PFSK-1 (cell line): Measurements from ENCODE around the gene BICDL1.

ENCODE experiments used
- POLR2AphosphoS5 ChIP-seq: IDR thresholded peaks from 2 replicates; pipeline ENCODE4 v1.6.1; 2012; ENCODE audit warnings: low read depth, mild to moderate bottlenecking, control low read depth, low read length, moderate library complexity
- SIN3A ChIP-seq: IDR thresholded peaks from 2 replicates; pipeline ENCODE4 v1.6.1; 2012; ENCODE audit warnings: mild to moderate bottlenecking, low read length, moderate library complexity, borderline replicate concordance; ENCODE audit not compliant: insufficient read depth
- TAF1 ChIP-seq: IDR thresholded peaks from 2 replicates; pipeline ENCODE4 v1.6.1; 2012; ENCODE audit warnings: low read length, control low read depth, borderline replicate concordance; ENCODE audit not compliant: insufficient read depth
- TF ChIP-seq, protein P1 (sequence below), 2 experiments: IDR thresholded peaks; 2 replicates each; pipeline versions ENCODE4 v1.6.1 to v1.8.0; 2011 to 2012; ENCODE audit warnings: low read depth in 2 of 2, low read length in 2 of 2, control low read depth in 1 of 2, inconsistent platforms in 1 of 2, mild to moderate bottlenecking in 1 of 2, moderate library complexity in 1 of 2; ENCODE audit not compliant: insufficient read depth in 1 of 2

DNA sequence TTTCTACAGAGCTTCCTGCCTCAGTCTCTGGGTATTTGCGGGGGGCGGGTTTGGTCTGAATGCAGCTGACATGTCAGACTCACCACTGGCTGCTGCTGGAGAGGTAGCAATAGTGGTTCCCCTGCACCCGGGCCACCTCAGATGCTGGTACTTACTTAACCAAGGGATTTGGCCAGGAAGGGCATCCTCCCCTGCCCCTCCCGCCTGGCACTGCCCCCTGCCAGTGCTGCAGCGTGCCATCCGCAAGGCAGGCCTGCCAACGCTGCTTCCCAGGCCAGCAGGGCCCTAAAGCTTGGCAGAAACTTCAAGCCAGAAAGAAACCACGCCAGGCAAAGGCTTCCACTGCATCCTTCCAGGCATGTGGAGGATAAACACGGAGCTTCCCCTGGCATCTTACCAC lies 105.4 kb downstream of the BICDL1 start:
- TF ChIP-seq, protein P1, sequence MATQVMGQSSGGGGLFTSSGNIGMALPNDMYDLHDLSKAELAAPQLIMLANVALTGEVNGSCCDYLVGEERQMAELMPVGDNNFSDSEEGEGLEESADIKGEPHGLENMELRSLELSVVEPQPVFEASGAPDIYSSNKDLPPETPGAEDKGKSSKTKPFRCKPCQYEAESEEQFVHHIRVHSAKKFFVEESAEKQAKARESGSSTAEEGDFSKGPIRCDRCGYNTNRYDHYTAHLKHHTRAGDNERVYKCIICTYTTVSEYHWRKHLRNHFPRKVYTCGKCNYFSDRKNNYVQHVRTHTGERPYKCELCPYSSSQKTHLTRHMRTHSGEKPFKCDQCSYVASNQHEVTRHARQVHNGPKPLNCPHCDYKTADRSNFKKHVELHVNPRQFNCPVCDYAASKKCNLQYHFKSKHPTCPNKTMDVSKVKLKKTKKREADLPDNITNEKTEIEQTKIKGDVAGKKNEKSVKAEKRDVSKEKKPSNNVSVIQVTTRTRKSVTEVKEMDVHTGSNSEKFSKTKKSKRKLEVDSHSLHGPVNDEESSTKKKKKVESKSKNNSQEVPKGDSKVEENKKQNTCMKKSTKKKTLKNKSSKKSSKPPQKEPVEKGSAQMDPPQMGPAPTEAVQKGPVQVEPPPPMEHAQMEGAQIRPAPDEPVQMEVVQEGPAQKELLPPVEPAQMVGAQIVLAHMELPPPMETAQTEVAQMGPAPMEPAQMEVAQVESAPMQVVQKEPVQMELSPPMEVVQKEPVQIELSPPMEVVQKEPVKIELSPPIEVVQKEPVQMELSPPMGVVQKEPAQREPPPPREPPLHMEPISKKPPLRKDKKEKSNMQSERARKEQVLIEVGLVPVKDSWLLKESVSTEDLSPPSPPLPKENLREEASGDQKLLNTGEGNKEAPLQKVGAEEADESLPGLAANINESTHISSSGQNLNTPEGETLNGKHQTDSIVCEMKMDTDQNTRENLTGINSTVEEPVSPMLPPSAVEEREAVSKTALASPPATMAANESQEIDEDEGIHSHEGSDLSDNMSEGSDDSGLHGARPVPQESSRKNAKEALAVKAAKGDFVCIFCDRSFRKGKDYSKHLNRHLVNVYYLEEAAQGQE (IDR thresholded peaks at IDR 0.05; ENCODE audit: insufficient read depth in 1 of 2, low read depth in 2 of 2, low read length in 2 of 2): no peak
- TF ChIP-seq TAF1: no peak
- TF ChIP-seq POLR2AphosphoS5: no peak
- no peak for TF ChIP-seq SIN3A
